ENCODE data around the gene LBH. TPM values are rescaled to one million over a fixed set of nuclear protein-coding genes. Genes with fewer than 3 reads are reported as not detected.
A peak's percentile ranks its signal among the peaks of the same experiment; 100 is the strongest.

Gene LBH
- total RNA-seq, 1 donor from 2014 or later = 129 TPM

- ATAC-seq = no peak
- intact Hi-C loops (cut with micrococcal nuclease) = loop anchor here (2.0 kb wide), 1 partner anchor 498 kb away; no protein-coding TSS in a partner anchor
- no peak for DNase-seq
Observed at GRCh38 chr2:30209227-30209626, 22.1 kb upstream of the LBH start.

- ATAC-seq (no peak), DNase-seq (no peak)
- intact Hi-C loops (cut with micrococcal nuclease) = no loop called here
Observed at GRCh38 chr2:30213326-30213725, 18.0 kb upstream of the LBH start.

GRCh38 chr2:30213907-30214463, 17.3 kb upstream of the LBH start:
- intact Hi-C loops (cut with micrococcal nuclease) = no loop called here
- DNase-seq = no peak
- peak; percentile 90 for ATAC-seq

GRCh38 chr2:30216157-30216556, 15.2 kb upstream of the LBH start:
- intact Hi-C loops (cut with micrococcal nuclease) = no loop called here
- no peak for DNase-seq
- ATAC-seq = no peak

- no peak for DNase-seq
- intact Hi-C loops (cut with micrococcal nuclease) = no loop called here
- ATAC-seq = peak; percentile 34
Observed at GRCh38 chr2:30217644-30218337, 13.5 kb upstream of the LBH start.

- intact Hi-C loops (cut with micrococcal nuclease) = no loop called here
- ATAC-seq = no peak
- no peak for DNase-seq
Observed at GRCh38 chr2:30218338-30218713, 13.0 kb upstream of the LBH start.

- ATAC-seq (no peak), DNase-seq (no peak)
- intact Hi-C loops (cut with micrococcal nuclease) = no loop called here
Observed at GRCh38 chr2:30218814-30219213, 12.5 kb upstream of the LBH start.

GRCh38 chr2:30219886-30220875, 11.2 kb upstream of the LBH start:
- ATAC-seq = no peak
- intact Hi-C loops (cut with micrococcal nuclease) = no loop called here
- no peak for DNase-seq

GRCh38 chr2:30221531-30221930, 9.8 kb upstream of the LBH start:
- intact Hi-C loops (cut with micrococcal nuclease) = no loop called here
- no peak for ATAC-seq
- DNase-seq = no peak

GRCh38 chr2:30222031-30222430, 9.3 kb upstream of the LBH start:
- intact Hi-C loops (cut with micrococcal nuclease) = no loop called here
- no peak for DNase-seq
- no peak for ATAC-seq

- DNase-seq (no peak), ATAC-seq (no peak)
- intact Hi-C loops (cut with micrococcal nuclease) = no loop called here
Observed at GRCh38 chr2:30222636-30223360, 8.5 kb upstream of the LBH start.

- DNase-seq = no peak
- ATAC-seq = no peak
- intact Hi-C loops (cut with micrococcal nuclease) = no loop called here
Observed at GRCh38 chr2:30223413-30223874, 7.9 kb upstream of the LBH start.

- intact Hi-C loops (cut with micrococcal nuclease) = no loop called here
- ATAC-seq (peak; percentile 73), DNase-seq (no peak)
Observed at GRCh38 chr2:30224151-30224550, 7.2 kb upstream of the LBH start.

GRCh38 chr2:30225131-30225762, 6.1 kb upstream of the LBH start:
- ATAC-seq = peak; percentile 73
- intact Hi-C loops (cut with micrococcal nuclease) = no loop called here
- DNase-seq = peak; percentile 57

- intact Hi-C loops (cut with micrococcal nuclease) = no loop called here
- no peak for DNase-seq
- no peak for ATAC-seq
Observed at GRCh38 chr2:30226144-30227032, 4.9 kb upstream of the LBH start.

- intact Hi-C loops (cut with micrococcal nuclease) = no loop called here
- no peak for DNase-seq
- no peak for ATAC-seq
Observed at GRCh38 chr2:30229596-30229995, 1.7 kb upstream of the LBH start.

- ATAC-seq = peak; percentile 23
- DNase-seq = peak; percentile 67
- intact Hi-C loops (cut with micrococcal nuclease) = loop anchor here (10.0 kb wide), 1 partner anchor 124 kb away; no protein-coding TSS in a partner anchor
Observed at GRCh38 chr2:30230497-30231211, 680 bp upstream of the LBH start.

Measured in left ventricle myocardium superior (tissue), 1 donor.